ENCODE data around the gene CTDSPL.

- TF ChIP-seq CTCF (IDR thresholded peaks at IDR 0.05; ENCODE audit: control extremely low read depth in 1 of 3, insufficient read depth in 1 of 3, low read depth in 1 of 3, low read length in 3 of 3) (no peak), EP300 (IDR thresholded peaks at IDR 0.05; ENCODE audit: borderline replicate concordance in 1 of 2, low read depth in 2 of 2, low read length in 2 of 2) (no peak)
These were observed 161.4 kb downstream of the CTDSPL start for GRCh38 chr3:38022896-38023709.
